IMR-90 (cell line): Measurements from ENCODE around the gene PIK3CB. TPM values are rescaled to one million over a fixed set of nuclear protein-coding genes. Genes with fewer than 3 reads are reported as not detected.

ENCODE experiments used
- ATAC-seq: fragments of 200-7000 bp; cut with Tn5 transposase; 2 replicates; pipeline ENCODE4 v1.9.1; 2020; ENCODE audit warnings: low read depth, mild to moderate bottlenecking, moderate library complexity
- BruUV-seq: library from RNA; stranded (reverse); fragments of 400-500 nt; replicated peaks from 2 replicates; lab custom pipeline; 2021; lab: Mats Ljungman, UMichigan
- CTCF ChIA-PET: fragments of 300-600 bp; formaldehyde crosslinking; extraction: SDS; loops from one replicate; lab custom pipeline; 2021; ENCODE audit warnings: antibody characterized with exemption; lab: Yijun Ruan, JAX
- POLR2A ChIA-PET: fragments of 300-600 bp; sonication (Branson Sonifier 250); formaldehyde crosslinking; loops from one replicate; lab custom pipeline; 2022; ENCODE audit warnings: antibody characterized with exemption; ENCODE audit not compliant: unreplicated experiment; lab: Charles Lee
- DNase-seq: peaks from one replicate; pipeline ENCODE4 v3.0.0; 2013
- H2AFZ ChIP-seq: replicated peaks from 2 replicates; pipeline ENCODE3; 2013; ENCODE audit warnings: low read length, mild to moderate bottlenecking; ENCODE audit not compliant: poor library complexity
- H2AK5ac ChIP-seq: 2 replicates; pipeline ENCODE4 v1.6.1; 2013; ENCODE audit warnings: low read depth, low read length, inconsistent platforms
- H2AK9ac ChIP-seq: replicated peaks from 2 replicates; pipeline ENCODE3; 2013; ENCODE audit warnings: mild to moderate bottlenecking, low read depth, low read length, moderate library complexity; ENCODE audit not compliant: poor library complexity
- H2BK120ac ChIP-seq: 2 replicates; pipeline ENCODE4 v1.6.1; 2013; ENCODE audit warnings: low read depth, low read length, inconsistent platforms
- H2BK15ac ChIP-seq: 3 replicates; pipeline ENCODE4 v1.6.1; 2013; ENCODE audit warnings: low read depth, low read length, inconsistent platforms
- H2BK20ac ChIP-seq: 2 replicates; pipeline ENCODE4 v1.6.1; 2013; ENCODE audit warnings: low read depth, mild to moderate bottlenecking, inconsistent platforms, low read length, moderate library complexity
- H2BK5ac ChIP-seq: 2 replicates; pipeline ENCODE4 v1.6.1; 2013; ENCODE audit warnings: mild to moderate bottlenecking, low read depth, low read length, inconsistent platforms; ENCODE audit not compliant: poor library complexity, severe bottlenecking
- H3K14ac ChIP-seq: replicated peaks from 2 replicates; pipeline ENCODE4 v1.6.1; 2013; ENCODE audit warnings: low read depth, low read length, inconsistent platforms
- H3K18ac ChIP-seq: 2 replicates; pipeline ENCODE4 v1.6.1; 2013; ENCODE audit warnings: low read depth, low read length, control low read depth
- H3K23ac ChIP-seq: 2 replicates; pipeline ENCODE4 v1.6.1; 2013; ENCODE audit warnings: low read depth, low read length, inconsistent platforms
- H3K27ac ChIP-seq: 2 replicates; pipeline ENCODE4 v1.5.1; 2013; ENCODE audit warnings: mild to moderate bottlenecking, control low read depth, low read length; ENCODE audit not compliant: insufficient read depth
- H3K27me3 ChIP-seq: 2 replicates; pipeline ENCODE4 v1.6.1; 2013; ENCODE audit warnings: low read length; ENCODE audit not compliant: control insufficient read depth, insufficient read depth
- H3K36me3 ChIP-seq: 2 replicates; pipeline ENCODE4 v1.6.1; 2013; ENCODE audit warnings: low read length, mixed read lengths; ENCODE audit not compliant: control insufficient read depth, insufficient read depth
- H3K4ac ChIP-seq: 2 replicates; pipeline ENCODE4 v1.6.1; 2013; ENCODE audit warnings: low read depth, low read length, inconsistent platforms
- H3K4me1 ChIP-seq: 2 replicates; pipeline ENCODE4 v1.6.1; 2013; ENCODE audit warnings: low read length, mixed read lengths; ENCODE audit not compliant: control insufficient read depth, insufficient read depth
- H3K4me2 ChIP-seq: 2 replicates; pipeline ENCODE4 v1.6.1; 2013; ENCODE audit warnings: low read depth, mild to moderate bottlenecking, control low read depth, low read length, moderate library complexity
- H3K4me3 ChIP-seq: 2 replicates; pipeline ENCODE4 v1.5.1; 2013; ENCODE audit warnings: low read depth, mild to moderate bottlenecking, control low read depth, low read length, moderate library complexity; ENCODE audit not compliant: insufficient read depth
- H3K56ac ChIP-seq: 2 replicates; pipeline ENCODE4 v1.6.1; 2013; ENCODE audit warnings: low read length, inconsistent platforms; ENCODE audit not compliant: insufficient read depth; ENCODE audit errors: extremely low read depth
- H3K79me1 ChIP-seq, 2 experiments: 2 replicates each; pipeline ENCODE4 v1.6.1; 2013; ENCODE audit warnings: low read length in 2 of 2, inconsistent platforms in 1 of 2, low read depth in 1 of 2
- H3K9ac ChIP-seq: 2 replicates; pipeline ENCODE4 v1.6.1; 2013; ENCODE audit warnings: low read depth, low read length, control low read depth
- H3K9me1 ChIP-seq: 2 replicates; pipeline ENCODE4 v1.6.1; 2013; ENCODE audit warnings: low read length, inconsistent platforms; ENCODE audit not compliant: insufficient read depth
- H3K9me3 ChIP-seq: 2 replicates; pipeline ENCODE4 v1.6.1; 2013; ENCODE audit warnings: low read length; ENCODE audit not compliant: control insufficient read depth, insufficient read depth
- H4K20me1 ChIP-seq: 2 replicates; pipeline ENCODE4 v1.6.1; 2013; ENCODE audit warnings: low read length, inconsistent platforms; ENCODE audit not compliant: insufficient read depth
- H4K5ac ChIP-seq: 2 replicates; pipeline ENCODE4 v1.6.1; 2013; ENCODE audit warnings: mild to moderate bottlenecking, low read depth, low read length, control low read depth
- H4K8ac ChIP-seq, 2 experiments: 2 replicates each; pipeline ENCODE4 v1.6.1; 2013; ENCODE audit warnings: low read depth in 2 of 2, low read length in 2 of 2, control low read depth in 1 of 2, inconsistent platforms in 1 of 2
- H4K91ac ChIP-seq: 2 replicates; pipeline ENCODE4 v1.6.1; 2013; ENCODE audit warnings: low read depth, low read length, inconsistent platforms; ENCODE audit not compliant: insufficient read depth
- CEBPB ChIP-seq: IDR thresholded peaks from 2 replicates; pipeline ENCODE4 v1.6.1; 2012; ENCODE audit warnings: low read depth, low read length, improper control_type of control experiment
- SMC3 ChIP-seq: fragments of 150-350 bp; IDR thresholded peaks from 2 replicates; pipeline ENCODE4 v1.6.1; 2016; ENCODE audit warnings: low read depth, mild to moderate bottlenecking, antibody characterized with exemption, low read length, moderate library complexity
- WGBS, 2 experiments: methylation state at CpG; one replicate each; pipeline versions ENCODE4 v1.1.5 to v1.1.7; 2013; ENCODE audit warnings: missing lambda C conversion rate in 2 of 2; ENCODE audit not compliant: insufficient read length in 1 of 2; ENCODE audit errors: extremely low coverage in 2 of 2; 5-methylcytosine and 5-hydroxymethylcytosine counted together
- dilution Hi-C: fragments of 300-500 bp; cut with HindIII; formaldehyde crosslinking; loops from one replicate; pipeline ENCODE4 v1.14.3; 2018; ENCODE audit warnings: low sequenced_read_pairs; ENCODE audit not compliant: unreplicated experiment
- in situ Hi-C: fragments of 300-500 bp; cut with MboI; formaldehyde crosslinking; loops from 3 replicates; pipeline ENCODE4 v1.14.3; 2019; ENCODE audit warnings: low sequenced_read_pairs, inconsistent platforms, mixed read lengths
- intact Hi-C: fragments of 100-400 bp; cut with micrococcal nuclease; formaldehyde crosslinking; loops from 2 replicates; pipeline ENCODE4 v1.10.0; 2022
- polyA plus RNA-seq, 3 experiments: library from polyadenylated mRNA; depleted of rRNA; stranded (reverse); fragments of >200 nt; gene quantifications; 2 replicates each; pipeline ENCODE4 v1.2.3, GENCODE V29; 2012; ENCODE audit warnings: low replicate concordance in 1 of 3
- total RNA-seq: library from RNA; depleted of rRNA; stranded (reverse); fragments of >200 nt; gene quantifications from 2 replicates; pipeline ENCODE4 v1.2.3, GENCODE V29; 2012

Gene PIK3CB
- total and polyA plus RNA-seq, 2 of the 4 experiments (the other 2 are of a cell fraction): 6.3 to 6.8 TPM

DNA sequence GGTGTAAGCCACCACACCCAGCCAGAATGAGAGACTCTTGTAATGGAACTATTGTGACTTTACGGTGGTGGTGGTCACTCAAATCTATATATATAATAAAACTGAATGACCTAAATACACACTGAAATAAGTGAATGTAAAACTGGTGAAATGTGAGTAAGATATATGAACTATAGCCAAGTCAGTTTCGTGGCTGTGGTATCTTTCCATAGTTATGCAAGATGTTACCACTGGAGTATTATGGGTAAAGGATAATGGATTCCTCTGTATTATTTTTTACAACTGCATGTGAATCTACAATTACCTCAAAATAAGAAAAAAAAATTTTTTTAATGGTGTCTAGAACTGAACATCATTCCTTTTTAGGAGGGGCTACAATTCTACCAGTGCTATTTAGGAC lies 21.9 kb downstream of the PIK3CB start:
- no peak overlapping the region for H3K27ac ChIP-seq
- H3K4me1 ChIP-seq: no peaks in the 10 kb centered on the region
- H2AK9ac ChIP-seq: no peak overlapping the region
- no peak overlapping the region for H3K14ac ChIP-seq
- no peak overlapping the region for H3K23ac ChIP-seq
- H3K4ac ChIP-seq: no peak overlapping the region
- H2AFZ ChIP-seq: no peak overlapping the region
- ChIA-PET POLR2A (no interaction called here), CTCF (interaction anchor here (0.6 kb wide), 1 partner anchor 29 kb away, joined by 5 read pairs; no protein-coding TSS in a partner anchor)
- H4K5ac ChIP-seq: no peak overlapping the region; the same call in 1 of the 2 replicates
- BruUV-seq: no TSS peak
- no peak overlapping the region for H3K18ac ChIP-seq
- no peak overlapping the region for H4K91ac ChIP-seq
- no peak overlapping the region for H4K8ac ChIP-seq
- no peak overlapping the region for H2BK15ac ChIP-seq
- H4K20me1 ChIP-seq: peaks cover 3% of the 10 kb centered on the region
- WGBS, 2 experiments: no CpG with 5 or more reads among the region's 2 CpGs
- H3K27me3 ChIP-seq: no peaks in the 10 kb centered on the region
- TF ChIP-seq SMC3 (no peak), CEBPB (peak; percentile 57)
- peaks cover 3% of the 10 kb centered on the region; the same call in 1 of the 2 replicates for H3K9me1 ChIP-seq
- no peak overlapping the region for H3K4me3 ChIP-seq
- intact Hi-C loops (no loop called here), dilution Hi-C loops (no loop called here), in situ Hi-C loops (no loop called here)
- H2BK120ac ChIP-seq: no peak overlapping the region
- H3K56ac ChIP-seq: no peak overlapping the region
- H2BK20ac ChIP-seq: no peak overlapping the region
- H2AK5ac ChIP-seq: no peak overlapping the region
- peak; percentile 69 for DNase-seq
- no peaks in the 10 kb centered on the region for H3K9me3 ChIP-seq
- H2BK5ac ChIP-seq: no peak overlapping the region
- H3K79me1 ChIP-seq: peaks cover 20 to 31% of the 10 kb centered on the region in 2 experiments
- ATAC-seq: no peak
- H3K9ac ChIP-seq: no peak overlapping the region
- H3K36me3 ChIP-seq: no peaks in the 10 kb centered on the region
- no peak overlapping the region for H3K4me2 ChIP-seq
